Stimulated activated CD8-positive, alpha-beta memory T cell treated with anti-CD3 and anti-CD28 coated beads, Interleukin-4, amount 100 ng/mL, for 24 hours (primary cell): ENCODE data around the gene HEBP1.
A peak's percentile ranks its signal among the peaks of the same experiment; 100 is the strongest.
"Not testable (repeated sequence)": the region's sequence is repeated elsewhere in the genome, so short reads cannot be mapped to it uniquely, and the experiment has no call there.

ENCODE experiments used
- DNase-seq: peaks from one replicate; pipeline ENCODE4 v3.0.0-alpha.2; 2020; ENCODE audit warnings: low read depth

The HEBP1 gene

GRCh38 chr12:12999959-13000615 is at the start of gene HEBP1:
HEBP1 (minus strand) TSS chr12:13000265; CDS start chr12:13000114, 151 bp downstream.
- peak; percentile 93 for DNase-seq

GRCh38 chr12:13049816-13050215 is 49.8 kb upstream of the HEBP1 start:
- DNase-seq: no peak

GRCh38 chr12:13046964-13047363 is 46.9 kb upstream of the HEBP1 start:
- DNase-seq: no peak

- no peak for DNase-seq
These were observed 45.8 kb upstream of the HEBP1 start for GRCh38 chr12:13045816-13046215.

- DNase-seq: no peak
These were observed 44.8 kb upstream of the HEBP1 start for GRCh38 chr12:13044906-13045299.

GRCh38 chr12:13044002-13044905 is 44.2 kb upstream of the HEBP1 start, which contains the start of gene FAM234B:
FAM234B (plus strand) TSS chr12:13044381; CDS start chr12:13044404, 23 bp downstream.
- DNase-seq: peak; percentile 68

GRCh38 chr12:13042666-13043230 is 42.7 kb upstream of the HEBP1 start:
- DNase-seq: no peak

GRCh38 chr12:13041224-13041623 is 41.2 kb upstream of the HEBP1 start:
- no peak for DNase-seq

- DNase-seq: no peak
These were observed 39.4 kb upstream of the HEBP1 start for GRCh38 chr12:13039328-13039956.

- no peak for DNase-seq
These were observed 38.6 kb upstream of the HEBP1 start for GRCh38 chr12:13038491-13039161.

GRCh38 chr12:13036881-13037280 is 36.8 kb upstream of the HEBP1 start:
- DNase-seq: no peak

GRCh38 chr12:13035335-13035734 is 35.3 kb upstream of the HEBP1 start:
- not testable (repeated sequence) for DNase-seq

GRCh38 chr12:13033476-13033875 is 33.4 kb upstream of the HEBP1 start:
- DNase-seq: no peak

GRCh38 chr12:13032164-13032563 is 32.1 kb upstream of the HEBP1 start:
- DNase-seq: no peak

- DNase-seq: no peak
These were observed 30.7 kb upstream of the HEBP1 start for GRCh38 chr12:13030541-13031291.

- DNase-seq: no peak
These were observed 28.9 kb upstream of the HEBP1 start for GRCh38 chr12:13028825-13029570.

- DNase-seq: no peak
These were observed 27.4 kb upstream of the HEBP1 start for GRCh38 chr12:13027508-13027907.

GRCh38 chr12:13027032-13027431 is 27.0 kb upstream of the HEBP1 start:
- no peak for DNase-seq

- DNase-seq: no peak
These were observed 26.2 kb upstream of the HEBP1 start for GRCh38 chr12:13026286-13026685.

GRCh38 chr12:13024531-13024916 is 24.5 kb upstream of the HEBP1 start:
- DNase-seq: no peak
